Measurements from ENCODE around the gene NMS.

Gene NMS

DNA sequence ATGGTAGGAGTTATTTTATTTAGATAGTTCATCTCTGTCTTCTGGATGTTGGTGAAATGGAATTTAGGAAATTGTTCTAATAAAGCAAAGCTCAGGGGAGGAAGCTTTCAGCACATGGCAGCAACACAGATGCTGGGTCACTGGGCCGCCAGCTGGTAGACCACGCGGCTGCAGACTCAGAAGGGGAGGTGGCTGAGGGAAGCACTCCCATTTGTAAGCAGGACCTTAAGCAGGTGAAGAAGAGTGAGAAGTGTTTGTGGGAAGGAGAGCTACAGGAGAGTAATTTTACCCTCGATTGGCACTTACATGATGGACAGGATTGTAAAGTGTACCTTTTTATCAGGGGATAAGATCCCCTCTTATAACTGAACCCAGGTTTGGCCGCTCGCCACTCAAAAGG, 24.4 kb downstream of the NMS start:
- no peak for DNase-seq

DNA sequence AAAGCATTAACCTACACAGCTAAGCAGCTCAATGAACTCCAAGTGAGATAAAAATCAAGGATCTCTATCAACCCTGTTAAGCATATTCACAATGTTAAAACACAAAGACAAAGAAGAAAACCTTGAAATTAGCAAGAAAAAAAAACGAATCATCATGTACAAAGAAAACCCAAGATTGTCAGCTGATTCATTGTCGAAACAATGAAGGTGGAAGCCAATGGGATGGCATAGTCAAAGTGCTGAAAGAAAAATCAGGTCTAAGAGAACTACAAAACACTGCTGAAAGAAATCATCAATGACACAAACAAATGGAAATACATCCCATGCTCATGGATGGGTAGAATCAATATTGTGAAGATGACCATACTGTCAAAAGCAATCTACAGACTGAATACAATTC, 32.5 kb downstream of the NMS start:
- DNase-seq: no peak

DNA sequence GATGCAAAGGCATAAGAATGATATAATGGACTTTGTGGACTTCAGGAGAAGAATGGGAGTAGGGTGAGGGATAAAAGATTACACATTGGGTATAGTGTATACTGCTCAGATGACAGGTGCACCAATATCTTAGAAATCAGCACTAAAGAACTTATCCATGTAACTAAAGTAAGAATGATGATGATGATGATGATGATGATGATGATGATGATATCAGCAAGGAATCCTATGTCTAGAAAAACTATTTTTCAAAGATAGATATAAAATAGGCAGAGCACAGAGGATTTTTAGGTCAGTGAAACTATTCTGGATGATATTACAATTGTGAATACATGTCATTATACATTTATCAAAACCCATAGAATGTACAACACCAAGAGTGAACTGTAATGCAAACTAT, 34.3 kb downstream of the NMS start:
- no peak for DNase-seq

DNA sequence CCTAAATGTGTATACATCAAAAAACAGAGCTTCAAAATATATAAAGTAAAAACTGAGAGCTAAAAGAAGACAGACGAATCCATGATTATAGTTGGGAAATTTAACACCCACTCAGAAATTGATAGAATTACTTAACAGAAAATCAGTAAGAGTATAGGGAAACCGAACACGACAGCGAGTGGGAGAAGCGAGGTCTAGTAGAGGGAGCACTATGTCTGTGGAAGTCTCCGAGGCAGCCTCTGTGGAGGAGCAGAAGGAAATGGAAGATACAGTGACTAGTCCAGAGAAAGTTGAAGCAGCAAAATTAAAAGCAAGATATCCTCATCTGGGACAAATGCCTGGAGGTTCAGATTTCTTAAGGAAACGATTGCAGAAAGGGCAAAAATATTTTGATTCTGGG, 38.8 kb downstream of the NMS start:
- DNase-seq: no peak

DNA sequence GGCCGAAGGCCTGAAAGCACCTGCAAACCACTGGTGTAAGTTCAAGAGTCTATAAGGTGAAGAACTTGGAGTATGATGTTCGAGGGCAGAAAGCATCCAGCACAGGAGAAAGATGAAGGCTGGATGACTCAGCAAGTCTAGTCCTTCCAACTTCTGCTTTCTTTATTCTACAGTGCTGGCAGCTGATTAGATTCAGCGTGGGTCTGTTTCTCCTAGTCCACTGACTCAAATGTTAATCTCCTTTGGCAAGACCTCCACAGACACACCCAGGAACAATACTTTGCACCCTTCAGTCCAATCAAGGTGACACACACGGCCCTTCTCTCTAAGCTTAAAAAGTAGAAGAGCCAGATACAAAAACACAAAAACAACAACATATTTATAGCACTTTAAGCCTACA, 43.4 kb downstream of the NMS start:
- DNase-seq: no peak

DNA sequence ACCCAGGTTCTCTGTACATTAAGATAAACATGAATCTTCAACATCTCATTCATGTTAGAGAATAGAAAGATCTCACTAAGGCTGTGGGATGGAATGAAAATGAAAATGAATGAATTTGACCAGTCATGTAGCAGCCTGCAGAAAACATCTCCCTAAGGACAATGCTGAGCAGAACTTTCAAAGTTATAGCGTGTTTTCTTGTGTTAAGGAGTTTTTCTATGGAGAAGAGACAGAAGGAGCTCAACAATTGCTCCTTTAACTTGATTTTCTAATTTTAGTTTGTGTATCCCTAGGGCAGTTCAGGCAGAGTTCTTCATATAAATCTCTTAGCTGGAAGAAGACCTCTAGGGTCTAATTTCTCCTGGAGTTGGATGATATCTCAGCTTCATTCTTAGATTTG, 47.3 kb downstream of the NMS start:
- no peak for DNase-seq

DNA sequence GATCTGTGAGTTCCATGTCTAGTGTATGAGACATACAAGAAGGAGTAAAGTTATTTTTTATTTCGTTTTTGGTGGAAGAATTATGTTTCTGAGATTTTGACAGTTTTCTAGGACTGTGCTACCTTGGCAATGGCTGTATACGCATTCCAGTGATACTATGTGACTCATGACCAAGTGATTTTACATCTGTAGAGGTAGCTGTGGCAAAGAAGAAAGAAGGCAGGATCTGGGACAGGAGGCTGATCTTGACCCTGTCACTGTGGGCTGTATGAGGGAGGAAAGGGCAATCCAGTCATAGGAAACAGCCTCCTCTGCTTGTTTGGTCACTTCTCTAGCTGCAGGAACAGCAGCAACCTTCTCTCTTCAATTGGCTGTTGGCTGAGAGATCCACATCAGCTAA, 48.5 kb downstream of the NMS start:
- DNase-seq: no peak

DNA sequence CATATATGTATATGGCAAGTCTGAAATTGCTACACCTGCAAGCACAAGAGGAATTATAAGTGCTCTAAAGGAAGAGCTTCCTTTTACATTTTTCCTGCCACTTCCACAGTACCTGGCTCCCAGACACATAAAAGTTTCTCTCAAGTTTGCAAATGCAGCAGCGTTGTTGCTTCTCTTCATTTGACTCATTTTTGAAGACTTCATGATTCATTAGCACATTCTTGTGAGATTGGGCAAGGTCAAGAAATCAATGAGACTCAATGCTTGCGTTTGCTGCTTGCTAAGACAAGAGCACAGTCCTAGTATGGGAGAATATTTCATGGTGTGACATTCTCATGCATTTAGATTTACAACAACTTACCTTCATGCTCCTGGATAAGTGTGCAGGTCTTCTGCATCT, 49.9 kb downstream of the NMS start:
- DNase-seq: no peak

DNA sequence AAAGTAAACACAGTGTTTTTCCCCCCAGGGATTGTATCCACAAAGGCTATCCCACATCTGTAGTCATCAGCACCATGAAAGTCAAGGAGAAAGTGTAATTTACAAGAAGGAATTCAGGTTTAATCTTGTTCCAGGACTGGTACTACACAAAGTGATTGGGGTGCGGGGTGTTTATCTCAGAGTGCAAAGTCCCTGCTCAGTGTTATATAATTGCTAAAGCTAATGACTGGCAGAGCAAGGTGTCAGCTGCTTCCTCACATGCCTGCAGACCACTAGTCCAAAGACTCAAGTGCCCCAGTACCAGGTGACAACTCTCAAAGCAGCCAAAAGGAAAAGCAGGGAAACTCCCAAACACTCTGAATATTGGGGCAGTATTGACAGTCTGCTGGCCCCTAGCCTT, 52.1 kb downstream of the NMS start:
- DNase-seq: no peak

DNA sequence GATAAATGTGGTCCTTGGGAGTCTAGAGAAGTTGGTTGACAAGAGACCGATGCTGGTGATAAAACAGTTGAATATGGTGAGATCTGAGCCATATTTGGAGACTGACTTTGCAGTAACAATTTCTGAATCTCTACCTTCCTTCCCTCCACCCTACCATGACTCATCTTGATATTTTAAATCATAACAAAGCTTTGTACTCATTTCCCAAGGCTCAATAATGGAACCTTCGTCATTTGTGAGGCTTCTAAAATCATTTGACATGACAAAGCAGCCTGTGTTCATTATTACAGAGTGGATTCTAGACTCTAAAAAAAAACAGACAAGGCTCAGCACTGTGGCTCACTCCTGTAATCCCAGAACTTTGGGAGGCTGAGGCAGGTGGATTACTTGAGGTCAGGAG, 54.0 kb downstream of the NMS start:
- no peak for DNase-seq

DNA sequence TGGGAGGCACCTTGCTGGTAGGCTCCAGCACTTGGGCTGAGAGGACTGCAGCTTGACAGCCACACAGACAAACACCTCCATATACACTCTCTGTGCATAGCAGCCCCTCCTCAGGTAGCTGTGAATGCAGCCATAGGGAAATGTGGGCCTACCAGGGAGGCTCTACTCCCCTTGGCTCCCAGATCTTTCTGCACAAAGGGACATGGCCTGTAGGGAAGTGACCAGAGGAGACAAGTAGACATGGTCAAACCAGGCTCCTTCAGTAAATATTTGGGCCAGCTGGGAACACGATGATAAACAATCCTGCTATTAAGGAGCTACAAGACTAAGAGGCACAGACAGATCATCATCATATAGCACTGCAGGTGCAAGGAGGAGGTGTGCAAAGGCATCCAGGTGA, 56.6 kb downstream of the NMS start:
- DNase-seq: no peak

DNA sequence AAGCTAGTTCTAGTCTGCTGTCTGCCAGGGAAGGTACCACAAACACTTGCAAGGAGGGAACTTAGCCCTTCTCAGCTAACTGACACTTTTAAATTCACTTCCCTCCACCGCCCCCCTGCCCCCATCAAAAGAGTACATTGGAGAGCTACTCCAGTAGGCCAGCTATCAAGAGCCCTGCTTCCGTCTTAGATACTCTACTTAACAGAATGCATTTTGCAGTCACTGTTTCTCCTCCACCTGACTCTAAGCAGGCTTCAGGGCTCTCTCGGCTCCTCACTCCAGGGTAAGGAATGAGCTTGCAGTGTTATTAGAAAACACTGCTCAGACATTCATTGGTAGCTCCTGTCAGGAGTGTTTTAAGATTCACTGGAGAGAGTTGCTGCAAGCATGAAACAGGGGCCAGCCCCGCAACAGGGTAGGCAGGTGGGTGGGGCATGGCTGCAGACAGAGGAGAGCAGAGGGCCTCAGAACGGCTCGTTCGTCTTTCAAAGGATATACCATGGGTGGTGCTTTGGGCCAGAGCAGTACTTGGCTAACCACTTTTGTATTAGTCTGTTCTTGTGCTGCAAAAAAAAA, 57.2 kb downstream of the NMS start:
- no peak for DNase-seq

DNA sequence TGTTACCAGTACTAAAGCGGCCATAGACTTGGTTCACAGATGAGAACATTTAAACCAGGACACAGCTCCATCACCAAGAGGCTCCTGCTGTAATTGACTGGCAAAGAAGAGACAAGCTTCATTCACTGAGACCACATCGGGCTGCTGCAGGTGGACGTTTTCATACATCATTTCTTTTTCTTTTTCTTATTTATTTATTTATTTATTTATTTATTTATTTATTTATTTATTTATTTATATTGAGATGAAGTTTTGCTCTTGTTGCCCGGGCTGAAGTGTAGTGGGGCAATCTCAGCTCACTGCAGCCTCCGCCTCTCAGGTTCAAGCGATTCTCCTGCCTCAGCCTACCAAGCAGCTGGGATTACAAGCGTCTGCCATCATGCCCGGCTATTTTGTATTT, 58.9 kb downstream of the NMS start:
- no peak for DNase-seq

DNA sequence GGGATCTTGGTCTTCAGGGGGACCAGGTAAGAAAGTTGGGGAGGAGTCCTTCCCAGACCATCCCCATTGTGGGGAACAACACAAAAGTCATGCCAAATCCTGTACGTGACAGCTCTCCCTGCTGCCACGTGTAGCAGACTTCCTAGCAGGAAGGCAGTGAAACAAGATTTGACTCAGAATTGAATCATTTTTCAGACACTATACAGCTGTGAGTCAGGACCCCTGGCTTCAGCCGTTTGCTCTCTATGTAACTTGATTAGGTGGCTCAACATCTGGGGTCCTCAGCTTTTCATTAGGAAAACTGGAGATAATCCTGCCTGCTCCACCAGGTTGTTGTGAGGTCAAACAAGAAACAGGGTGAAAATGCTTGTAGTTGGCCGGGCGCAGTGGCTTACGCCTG, 59.6 kb downstream of the NMS start:
- DNase-seq: no peak

All from NCI-H526 (cell line).